GM18502 (cell line): Measurements from ENCODE around the gene ANKRD52.
"Not testable (repeated sequence)": the region's sequence is repeated elsewhere in the genome, so short reads cannot be mapped to it uniquely, and the experiment has no call there.

Source experiments
- ATAC-seq: cut with Tn5 transposase; IDR thresholded peaks from one replicate; pipeline ENCODE4 v1.9.1; 2021; ENCODE audit warnings: mild to moderate bottlenecking; ENCODE audit not compliant: unreplicated experiment, poor library complexity

ANKRD52 gene

DNA sequence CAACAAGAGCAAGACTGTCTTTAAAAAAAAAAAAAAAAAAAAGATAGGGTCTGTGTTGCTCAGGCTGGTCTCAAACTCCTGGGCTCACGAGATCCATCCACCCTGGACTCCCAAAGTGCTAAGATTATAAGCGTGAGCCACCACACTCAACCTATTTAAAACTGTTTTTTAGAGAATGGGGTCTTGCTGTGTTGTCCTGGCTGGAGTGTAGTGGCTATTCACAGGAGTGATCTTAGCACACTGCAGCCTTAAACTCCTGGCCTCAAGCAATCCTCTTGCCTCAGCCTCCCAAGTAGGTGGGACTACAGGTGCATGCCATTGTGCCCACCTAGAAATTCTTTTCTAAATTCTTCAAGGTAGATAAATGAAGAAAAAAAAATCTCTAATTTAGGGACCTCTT, 16.1 kb upstream of the ANKRD52 start:
- no peak for ATAC-seq

DNA sequence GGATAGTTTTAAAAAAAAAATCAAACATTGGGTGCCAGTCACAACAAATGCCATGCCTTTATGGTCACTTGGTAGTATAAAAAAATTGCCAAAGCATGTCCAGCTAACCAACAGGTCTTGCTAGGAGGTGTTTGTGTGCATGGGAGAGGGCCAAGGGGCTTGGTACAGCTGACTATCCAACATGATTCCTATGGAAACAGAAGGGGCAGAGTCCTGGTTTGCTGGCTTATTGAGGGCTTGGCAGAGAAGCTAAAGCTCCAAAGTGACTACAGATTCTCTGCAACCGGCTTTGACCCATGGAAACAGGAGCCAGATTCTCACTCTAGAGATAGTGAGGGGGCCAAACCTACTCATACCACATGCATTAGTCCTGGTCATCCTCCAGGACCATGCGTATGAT, 14.3 kb upstream of the ANKRD52 start:
- ATAC-seq: not testable (repeated sequence)

DNA sequence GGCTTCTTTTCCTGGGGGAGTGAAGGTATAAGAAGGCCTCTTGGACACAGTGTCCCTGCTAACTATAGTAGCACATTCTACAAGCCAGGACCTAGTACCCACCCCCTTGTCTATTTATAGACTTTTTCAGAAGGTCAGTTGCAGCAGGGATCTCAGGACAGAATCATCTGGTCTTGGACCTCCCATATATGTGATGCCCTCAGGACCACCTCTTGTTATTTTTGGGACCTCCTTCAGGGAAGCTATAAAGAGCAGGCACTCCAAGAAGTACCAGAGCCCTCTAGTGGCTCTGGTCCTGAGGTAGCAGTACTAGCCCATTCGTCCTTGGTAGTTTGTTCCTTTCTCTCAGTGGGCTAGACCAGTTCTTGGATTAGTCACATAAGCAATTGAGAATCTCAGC, 12.8 kb upstream of the ANKRD52 start:
- no peak for ATAC-seq

DNA sequence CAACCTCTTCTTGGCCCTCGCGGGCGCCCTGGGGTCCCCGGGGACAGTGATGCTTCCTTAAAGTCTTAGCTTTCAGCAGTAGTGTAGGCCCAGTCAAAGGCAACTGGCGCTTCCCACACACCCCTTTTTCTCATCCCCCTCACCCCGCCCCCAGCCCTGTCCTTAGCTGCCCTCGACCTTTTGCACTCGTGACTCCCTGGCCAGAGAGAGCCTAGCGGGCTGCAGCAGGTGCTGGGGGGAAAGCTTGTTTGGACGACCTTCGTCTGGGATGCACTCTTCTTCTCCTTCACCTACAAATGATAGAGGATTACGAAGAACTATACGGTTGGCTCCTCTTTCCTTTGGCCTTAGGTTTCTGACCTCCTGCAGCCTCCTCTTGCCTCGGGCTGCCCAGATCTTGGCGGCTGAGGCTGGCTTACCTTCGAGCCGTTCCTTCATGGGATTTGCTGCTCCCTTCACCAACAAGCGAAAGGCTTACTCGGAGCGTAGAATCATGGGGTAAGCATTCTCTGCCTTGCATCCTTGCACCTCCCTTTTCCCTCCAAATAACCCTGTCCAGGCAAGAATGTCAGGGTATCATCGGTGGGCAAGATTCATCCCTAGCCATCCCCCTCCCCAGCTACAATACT, 9.4 kb upstream of the ANKRD52 start:
- peak; percentile 7 for ATAC-seq

DNA sequence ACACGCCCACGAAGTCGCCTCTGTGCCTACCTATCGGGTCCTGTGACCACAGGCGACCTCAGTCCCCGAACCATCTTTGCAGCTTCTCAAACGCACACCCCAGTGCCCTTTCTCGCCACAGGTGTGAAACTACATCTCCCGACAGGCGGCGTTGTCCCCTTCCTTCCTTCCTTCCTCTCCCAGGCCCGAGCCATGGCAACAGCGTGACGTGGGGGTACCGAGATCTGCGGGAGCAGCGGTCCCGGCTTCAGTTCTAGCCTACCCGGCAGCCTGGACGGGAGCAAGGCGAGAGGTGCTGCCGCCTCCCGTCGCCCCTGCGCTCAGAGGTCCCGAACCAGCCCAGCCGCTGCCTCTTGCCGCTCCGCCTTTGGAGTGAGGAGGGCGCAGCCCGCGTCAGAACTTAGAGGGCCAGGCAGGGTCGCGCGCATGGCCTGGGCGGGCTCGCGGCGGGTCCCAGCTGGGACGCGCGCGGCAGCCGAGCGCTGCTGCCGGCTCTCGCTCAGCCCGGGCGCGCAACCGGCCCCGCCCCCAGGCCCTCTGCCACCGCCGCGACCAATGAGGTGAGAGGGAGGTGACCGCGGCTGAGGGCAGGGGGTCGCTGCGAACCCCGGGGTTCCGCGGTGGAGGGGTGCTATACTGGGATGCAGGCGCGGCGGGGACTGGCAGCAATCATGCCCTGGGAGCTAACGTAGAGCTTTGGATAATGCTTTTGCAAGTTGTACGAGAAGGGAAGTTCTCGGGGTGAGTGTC, 8.7 kb upstream of the ANKRD52 start, which contains the start of gene COQ10A:
Gene COQ10A, plus strand, starts transcription at position 250 of the 750 bp plus-strand sequence. Its CDS starts 177 bp downstream, at position 427.
- ATAC-seq: peak; percentile 92

DNA sequence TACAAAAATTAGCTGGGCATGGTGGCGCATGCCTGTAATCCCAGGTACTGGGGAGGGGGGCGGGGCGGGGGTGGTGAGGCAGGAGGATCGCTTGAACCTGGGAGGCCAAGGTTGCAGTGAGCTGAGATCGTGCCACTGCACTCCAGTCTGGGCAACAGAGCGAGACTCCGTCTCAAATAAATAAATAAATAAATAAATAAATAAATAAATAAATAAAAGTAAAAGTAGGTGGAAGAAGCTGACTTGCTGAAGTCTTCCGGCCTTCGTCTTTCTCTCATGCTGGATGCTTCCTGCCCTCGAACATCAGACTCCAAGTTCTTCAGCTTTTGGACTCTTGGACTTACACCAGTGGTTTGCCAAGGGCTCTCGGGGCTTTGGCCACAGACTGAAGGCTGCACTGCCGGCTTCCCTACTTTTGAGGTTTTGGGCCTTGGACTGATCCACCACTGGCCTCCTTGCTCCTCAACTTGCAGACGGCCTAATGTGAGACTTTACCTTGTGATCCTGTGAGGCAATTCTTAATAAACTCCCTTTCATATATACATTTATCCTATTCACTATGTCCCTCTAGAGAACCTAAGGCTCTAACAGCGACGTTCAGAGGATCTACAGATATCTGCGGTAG, 8.0 kb upstream of the ANKRD52 start:
- not testable (repeated sequence) for ATAC-seq

DNA sequence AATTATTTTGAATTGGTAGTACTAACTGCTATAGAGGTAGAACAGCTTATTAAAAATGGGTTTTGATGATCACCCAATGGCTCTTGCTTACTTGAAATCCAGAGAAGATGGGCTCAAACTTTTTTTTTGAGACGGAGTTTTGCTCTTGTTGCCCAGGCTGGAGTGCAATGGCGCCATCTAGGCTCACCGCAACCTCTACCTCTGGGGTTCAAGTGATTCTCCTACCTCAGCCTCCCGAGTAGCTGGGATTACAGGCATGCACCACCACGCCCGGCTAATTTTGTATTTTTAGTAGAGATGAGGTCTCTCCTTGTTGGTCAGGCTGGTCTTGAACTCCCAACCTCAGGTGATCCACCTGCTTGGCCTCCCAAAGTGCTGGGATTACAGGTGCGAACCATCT, 4.8 kb upstream of the ANKRD52 start:
- not testable (repeated sequence) for ATAC-seq

DNA sequence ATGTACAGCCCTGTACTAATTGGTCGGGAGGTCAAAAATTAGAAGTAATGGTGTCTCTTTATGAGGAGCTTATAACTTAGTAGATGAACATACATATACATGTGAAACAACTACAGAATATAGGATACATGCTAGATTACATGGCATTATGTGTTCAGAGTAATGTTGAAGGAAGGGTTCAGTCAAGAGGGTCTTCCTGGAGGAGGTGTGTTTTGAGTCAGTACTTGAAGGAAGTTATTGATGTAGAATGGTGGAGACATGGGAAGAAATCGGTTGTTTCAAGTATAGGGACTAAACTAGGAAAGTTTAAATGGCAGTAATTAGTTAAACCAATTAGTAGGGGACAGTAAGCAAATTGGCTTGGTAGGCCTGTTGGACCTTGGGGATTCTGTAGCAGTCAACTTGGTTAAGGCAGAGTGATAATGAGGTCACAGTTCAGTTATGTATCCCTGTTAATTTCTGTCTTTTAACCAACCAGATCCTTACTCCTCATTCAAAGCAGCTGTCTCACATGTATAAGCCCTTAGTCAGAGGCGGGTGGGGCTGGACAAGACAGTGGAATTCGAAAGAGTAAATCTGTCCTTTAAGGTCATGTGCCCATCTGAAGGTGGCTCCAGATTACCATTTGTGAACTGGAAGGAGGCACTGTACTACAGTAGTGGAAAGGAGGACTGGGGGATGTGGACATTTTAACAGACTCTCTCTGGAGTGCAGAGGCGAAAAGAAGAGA, 3.5 kb upstream of the ANKRD52 start:
- no peak for ATAC-seq

DNA sequence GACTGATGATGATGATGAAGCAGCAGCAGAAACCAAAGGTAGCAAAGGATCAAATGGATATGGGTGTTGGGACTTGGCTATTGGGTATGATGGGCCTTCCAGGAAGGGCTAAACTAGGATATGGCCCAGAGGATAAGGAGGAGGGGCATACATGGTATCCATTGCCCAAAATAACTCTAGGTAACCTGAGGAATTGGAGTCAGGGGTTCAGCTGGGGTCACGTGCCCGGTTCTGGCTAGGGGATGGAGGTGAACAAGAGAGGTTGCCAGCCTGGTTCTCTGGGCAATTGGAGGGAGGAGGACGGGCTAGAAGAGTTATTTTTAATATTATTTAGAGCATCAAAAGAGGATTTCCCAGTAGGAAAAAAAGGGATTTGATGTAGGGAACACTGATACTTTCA, 2.7 kb upstream of the ANKRD52 start:
- no peak for ATAC-seq

DNA sequence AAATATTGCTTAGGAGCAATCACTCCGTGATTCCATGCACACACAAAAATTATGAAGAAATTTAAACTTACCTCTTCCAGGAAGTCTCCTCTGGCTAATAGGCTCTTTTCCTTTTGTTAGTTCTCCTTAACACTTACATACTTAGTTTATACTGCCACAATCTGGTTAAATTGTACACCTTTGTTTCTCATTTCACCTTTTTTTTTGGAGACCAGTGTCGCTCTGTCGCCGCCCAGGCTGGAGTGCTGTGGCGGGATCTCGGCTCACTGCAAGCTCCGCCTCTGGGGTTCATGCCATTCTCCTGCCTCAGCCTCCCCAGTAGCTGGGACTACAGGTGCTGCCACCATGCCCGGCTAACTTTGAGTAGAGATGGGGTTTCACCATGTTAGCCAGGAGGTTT, 2.2 kb upstream of the ANKRD52 start:
- ATAC-seq: no peak

DNA sequence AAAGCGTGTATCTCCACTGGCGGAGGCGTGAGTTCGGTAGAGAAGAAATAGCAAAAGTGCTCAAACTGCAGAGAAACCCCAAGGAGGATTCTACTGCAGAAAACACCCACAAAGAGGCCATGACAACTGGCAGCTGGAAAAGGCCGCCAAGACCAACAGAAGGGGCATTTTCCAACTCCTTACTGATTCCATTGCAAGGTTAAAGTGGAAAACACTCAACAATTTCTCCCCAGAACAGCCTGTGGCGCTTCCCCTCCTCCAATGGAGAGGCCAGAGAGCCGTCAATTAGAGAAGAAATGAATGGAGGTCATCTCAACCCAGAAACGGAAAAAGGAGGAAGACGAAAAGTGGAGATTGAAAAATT, 618 bp upstream of the ANKRD52 start:
- ATAC-seq: no peak

DNA sequence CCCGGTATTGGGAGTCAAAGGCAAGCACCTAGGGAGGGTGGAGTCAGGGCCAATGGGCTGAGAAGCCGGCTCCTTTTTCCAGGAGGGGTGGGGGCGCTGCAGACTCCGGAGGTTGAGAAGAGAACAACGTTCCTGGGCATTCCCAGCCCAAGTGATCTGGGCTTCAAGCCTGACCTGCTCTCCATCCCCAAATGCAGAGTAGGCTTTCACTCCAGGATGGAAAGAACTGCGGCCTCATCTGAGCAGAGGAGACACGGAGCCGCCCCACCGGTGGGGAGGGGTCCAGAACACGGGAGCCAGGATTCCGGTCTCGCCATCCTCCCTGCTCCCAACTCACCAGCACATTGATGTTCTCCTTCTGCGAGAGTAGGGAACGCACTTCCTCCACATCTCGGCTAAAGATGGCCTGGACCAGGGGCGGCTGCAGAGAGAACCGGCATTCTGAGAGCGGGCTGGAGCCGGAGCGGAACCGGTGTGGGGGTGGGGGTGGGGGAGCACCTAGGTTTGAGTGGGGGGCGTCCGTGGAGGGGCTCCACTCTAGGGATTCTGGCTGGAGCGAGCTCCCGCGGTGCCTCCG, 605 bp downstream of the ANKRD52 start:
- ATAC-seq: no peak

DNA sequence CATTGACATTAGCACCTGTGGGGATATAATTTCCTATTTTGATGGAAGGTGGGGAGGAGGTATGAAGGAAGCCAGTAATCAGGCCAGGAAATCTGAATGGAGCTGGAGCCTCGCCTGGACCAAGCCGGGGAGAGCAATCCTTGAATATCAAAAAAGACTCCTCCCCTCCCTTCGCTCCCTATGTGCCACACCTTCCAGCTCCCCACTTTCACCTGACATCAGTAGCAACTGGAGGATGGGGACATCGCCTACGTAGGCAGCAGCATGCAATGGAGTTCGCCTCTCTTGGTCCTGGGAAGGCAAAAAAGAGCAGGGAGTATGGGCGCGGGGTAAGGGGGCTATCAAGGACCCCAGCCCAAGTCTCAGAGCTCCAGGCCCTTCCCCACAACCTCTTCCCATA, 1.1 kb downstream of the ANKRD52 start:
- ATAC-seq: no peak

DNA sequence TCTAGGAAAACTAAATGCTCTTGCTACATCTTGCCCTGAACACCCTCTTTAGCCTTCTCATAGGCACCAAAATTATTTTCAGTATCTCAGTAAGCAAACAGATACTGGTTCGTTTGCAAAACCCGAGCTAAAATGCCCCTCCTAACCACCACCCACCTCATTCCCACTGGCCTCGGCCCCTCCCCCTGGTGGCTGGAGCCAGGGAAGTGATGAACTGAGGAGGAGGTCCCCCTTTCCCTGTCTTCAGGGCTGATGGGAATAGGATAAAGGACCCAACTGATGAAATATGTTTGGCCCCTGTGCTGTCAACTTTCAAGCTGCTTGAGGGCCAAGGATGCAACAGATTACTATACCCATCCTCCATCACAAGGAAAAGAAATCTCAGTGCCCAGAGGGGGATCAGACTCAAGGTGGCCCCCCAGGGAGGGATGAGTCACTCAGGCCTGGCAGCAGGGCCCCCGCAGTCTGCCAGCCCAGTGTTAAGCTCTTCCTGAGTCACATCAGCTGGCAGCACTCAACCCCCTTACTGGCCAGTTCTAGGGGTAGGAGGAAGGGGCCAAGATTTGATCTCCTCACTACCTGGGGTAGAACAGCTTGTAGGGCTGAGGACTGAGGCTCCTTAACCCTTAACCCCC, 1.7 kb downstream of the ANKRD52 start:
- no peak for ATAC-seq

DNA sequence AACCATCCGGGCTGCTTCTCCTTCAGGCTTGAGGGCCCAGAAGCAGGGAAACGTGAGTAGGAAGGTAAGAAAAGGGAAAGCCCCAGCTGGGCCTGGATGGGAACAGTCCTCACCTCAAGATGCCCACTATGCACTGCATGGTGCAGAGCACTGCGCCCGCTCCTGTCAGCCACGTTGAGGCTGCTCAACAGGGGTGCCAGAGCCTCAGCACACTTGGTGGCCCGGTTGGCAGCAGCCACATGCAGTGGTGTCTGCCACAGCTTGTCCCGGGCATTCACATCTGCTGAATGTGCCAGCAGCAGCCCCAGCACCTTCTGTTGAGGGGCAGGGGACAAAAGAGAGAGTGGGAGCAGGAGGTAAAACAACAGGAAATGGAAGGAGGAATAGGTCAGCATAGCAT, 2.5 kb downstream of the ANKRD52 start:
- ATAC-seq: no peak

DNA sequence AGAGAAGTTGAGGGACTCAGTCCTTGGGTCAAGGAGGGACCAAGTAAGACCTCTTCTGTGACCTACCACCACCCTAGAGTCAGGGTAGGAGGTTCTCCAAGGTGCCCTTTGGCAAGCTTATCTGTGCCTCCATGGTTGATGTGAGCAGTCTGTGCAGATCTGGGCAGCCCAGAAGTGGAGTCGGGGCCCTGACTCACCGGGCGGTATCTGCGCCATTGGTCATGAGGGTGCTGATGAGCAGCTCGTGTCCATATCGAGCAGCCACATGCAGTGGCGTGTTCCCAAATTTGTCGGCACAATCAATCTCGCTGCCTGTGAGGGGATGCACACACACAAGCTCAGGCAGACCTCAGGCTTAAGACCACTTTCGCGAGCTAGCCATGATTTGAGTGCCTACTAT, 5.1 kb downstream of the ANKRD52 start:
- ATAC-seq: no peak

DNA sequence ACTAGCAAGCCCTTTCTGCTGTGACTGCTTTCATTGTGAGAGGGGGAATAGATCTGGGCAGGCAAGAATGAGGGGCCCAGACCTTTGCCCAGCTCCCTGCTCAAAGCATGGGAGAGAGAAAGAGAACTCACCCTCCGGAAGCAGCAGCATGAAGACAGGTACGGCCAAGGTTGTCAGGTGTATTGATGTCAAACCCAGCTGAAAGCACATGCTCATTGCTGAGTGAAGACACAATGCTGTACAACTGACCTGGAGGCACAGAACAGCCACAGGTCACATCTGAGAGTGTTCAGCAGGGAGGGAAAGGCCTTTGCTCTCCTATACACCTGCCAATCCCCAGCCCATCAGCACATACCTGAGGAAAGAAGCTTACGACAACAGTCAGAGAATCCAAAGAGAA, 5.5 kb downstream of the ANKRD52 start:
- ATAC-seq: no peak

DNA sequence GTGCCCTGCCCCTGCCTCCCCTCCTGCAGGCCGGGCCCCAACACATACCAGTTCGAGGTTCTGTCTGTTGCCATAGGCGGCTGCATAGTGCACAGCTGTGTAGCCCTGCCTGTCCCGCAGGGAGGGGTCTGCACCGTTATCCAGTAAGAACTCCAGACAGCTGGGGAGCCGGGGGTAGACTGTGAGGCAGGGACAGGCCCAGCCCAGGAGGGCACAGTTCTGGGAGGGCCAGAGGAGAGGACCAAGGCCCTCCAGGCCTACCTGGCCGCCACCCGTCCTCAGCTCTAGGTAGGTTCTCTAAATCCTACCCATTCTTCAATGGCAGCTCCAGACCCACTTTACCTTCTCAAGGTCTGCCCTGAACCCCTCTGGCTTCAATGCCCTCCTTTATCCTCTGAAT, 9.5 kb downstream of the ANKRD52 start:
- ATAC-seq: no peak

DNA sequence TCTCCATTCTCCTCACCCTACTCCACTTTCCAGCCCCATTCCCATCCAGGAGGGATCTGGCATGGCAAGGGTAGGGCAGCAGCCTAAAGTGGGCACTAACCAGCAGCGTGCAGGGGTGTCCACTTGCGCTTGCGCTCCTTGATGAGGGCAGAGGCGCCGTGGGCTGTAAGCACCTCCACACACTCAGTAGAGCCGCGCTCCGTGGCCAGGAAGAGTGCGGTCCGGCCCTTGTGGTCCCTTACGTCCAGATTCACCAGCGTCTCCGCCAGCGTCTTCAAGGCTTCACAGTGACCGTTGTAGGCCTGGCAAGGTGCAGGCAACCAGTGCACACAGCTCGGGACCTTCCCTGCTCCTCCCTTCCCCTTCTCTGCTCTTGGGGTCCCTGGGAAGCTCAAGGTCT, 10.3 kb downstream of the ANKRD52 start:
- no peak for ATAC-seq

DNA sequence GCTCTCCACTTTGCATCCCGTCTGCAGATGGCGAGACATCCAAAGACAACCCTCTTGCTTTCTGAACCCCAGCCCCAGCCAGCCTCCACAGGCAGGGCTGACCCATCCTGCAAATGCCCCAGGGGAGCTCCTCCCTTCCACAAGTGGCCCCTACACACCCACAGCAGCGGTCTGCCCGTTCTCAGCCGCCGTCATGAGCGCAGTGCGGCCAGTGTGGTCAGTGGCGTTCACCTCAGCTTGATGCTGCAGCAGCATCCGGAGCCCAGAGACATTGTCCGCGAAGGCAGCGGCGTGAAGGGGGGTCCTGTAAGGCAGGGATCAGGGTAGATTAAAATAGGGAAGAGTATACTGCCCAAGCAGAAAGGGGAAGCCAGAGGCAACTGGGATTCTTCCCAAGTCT, 13.7 kb downstream of the ANKRD52 start:
- no peak for ATAC-seq
